Measurements from ENCODE around the gene C11orf52.

C11orf52 gene

DNA sequence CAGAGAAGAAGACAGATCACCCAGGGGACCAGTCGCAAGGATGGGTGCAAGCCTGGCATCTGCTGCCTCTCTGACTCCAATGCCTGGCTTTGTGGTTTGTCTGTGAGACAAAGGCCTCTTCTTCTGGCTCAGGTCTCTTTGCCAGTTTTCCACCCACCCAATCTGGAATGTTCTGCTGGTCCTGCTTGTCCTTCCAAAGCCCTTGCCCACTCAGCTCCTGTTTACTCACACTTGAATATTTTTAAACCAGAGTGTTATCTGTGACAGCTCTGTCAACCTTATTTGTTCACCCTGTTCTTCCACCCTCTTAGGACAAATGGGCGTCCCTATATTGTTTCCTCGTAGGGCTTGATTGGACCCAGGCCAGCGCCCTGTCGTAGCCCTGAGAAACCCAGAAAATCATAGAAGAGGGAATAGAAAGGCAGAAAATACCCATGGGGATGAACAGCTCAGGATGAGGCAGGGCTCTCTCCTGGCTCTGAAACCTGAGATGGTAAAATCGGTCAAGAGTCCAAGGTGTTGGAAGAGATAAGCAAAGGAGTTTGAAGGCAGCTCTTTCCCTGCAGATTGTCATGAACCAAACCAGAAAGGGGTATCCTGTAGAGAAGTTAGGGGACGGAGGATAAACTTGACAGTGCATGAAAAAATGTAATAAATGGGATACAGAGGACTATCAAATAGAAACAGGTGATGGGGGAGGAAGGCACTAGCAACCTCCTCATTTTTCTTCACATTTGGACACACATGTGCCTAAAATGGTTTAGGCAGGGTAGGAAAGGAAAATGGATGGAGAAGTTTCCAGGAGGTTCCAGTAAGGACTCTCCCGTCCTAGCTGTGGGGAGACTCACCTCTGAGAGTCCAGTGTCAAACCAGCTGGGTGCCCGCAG is 7.8 kb upstream of the C11orf52 start:
- Histone ChIP-seq H3K36me3 (ENCODE audit: control insufficient read depth, insufficient read depth, low read length) (no peaks in the 10 kb centered on the region), H3K4me3 (replicated peaks; ENCODE audit: low read depth, low read length) (no peak overlapping the region), H3K27me3 (replicated peaks; ENCODE audit: control insufficient read depth, insufficient read depth, low read length) (no peaks in the 10 kb centered on the region; the same call in none of the 2 replicates)
- no peak for TF ChIP-seq CTCF (IDR thresholded peaks at IDR 0.05; ENCODE audit: insufficient read depth, low read length, poor library complexity, severe bottlenecking)
- DNase-seq (ENCODE audit: extremely low read depth, insufficient read length) = no peak

GRCh38 chr11:111911563-111912401 is 6.9 kb upstream of the C11orf52 start, which contains the start of gene CRYAB:
Gene CRYAB (minus strand): TSS chr11:111911770. CDS start chr11:111911724, 46 bp downstream.
- DNase-seq (ENCODE audit: extremely low read depth, insufficient read length) = no peak
- no peak for TF ChIP-seq CTCF (IDR thresholded peaks at IDR 0.05; ENCODE audit: insufficient read depth, low read length, poor library complexity, severe bottlenecking)
- Histone ChIP-seq H3K36me3 (ENCODE audit: control insufficient read depth, insufficient read depth, low read length) (no peaks in the 10 kb centered on the region), H3K27me3 (replicated peaks; ENCODE audit: control insufficient read depth, insufficient read depth, low read length) (no peaks in the 10 kb centered on the region; the same call in none of the 2 replicates), H3K4me3 (replicated peaks; ENCODE audit: low read depth, low read length) (no peak within 1 kb of the TSS)

GRCh38 chr11:111912535-111912934 is 6.2 kb upstream of the C11orf52 start, which contains the start of gene HSPB2:
Gene HSPB2 (plus strand): TSS chr11:111912734. CDS start chr11:111912830, 96 bp downstream.
- Histone ChIP-seq H3K36me3 (ENCODE audit: control insufficient read depth, insufficient read depth, low read length) (no peaks in the 10 kb centered on the region), H3K27me3 (replicated peaks; ENCODE audit: control insufficient read depth, insufficient read depth, low read length) (no peaks in the 10 kb centered on the region; the same call in none of the 2 replicates), H3K4me3 (replicated peaks; ENCODE audit: low read depth, low read length) (no peak within 1 kb of the TSS)
- no peak for DNase-seq (ENCODE audit: extremely low read depth, insufficient read length)
- TF ChIP-seq CTCF (IDR thresholded peaks at IDR 0.05; ENCODE audit: insufficient read depth, low read length, poor library complexity, severe bottlenecking) = no peak

- TF ChIP-seq CTCF (IDR thresholded peaks at IDR 0.05; ENCODE audit: insufficient read depth, low read length, poor library complexity, severe bottlenecking) = no peak
These were observed 5.5 kb upstream of the C11orf52 start for GRCh38 chr11:111913031-111913861.

GRCh38 chr11:111913997-111914396 is 4.7 kb upstream of the C11orf52 start:
- no peak for TF ChIP-seq CTCF (IDR thresholded peaks at IDR 0.05; ENCODE audit: insufficient read depth, low read length, poor library complexity, severe bottlenecking)
- no peak overlapping the region for H3K4me3 ChIP-seq (replicated peaks; ENCODE audit: low read depth, low read length)
- DNase-seq (ENCODE audit: extremely low read depth, insufficient read length) = no peak
- H3K36me3 ChIP-seq (ENCODE audit: control insufficient read depth, insufficient read depth, low read length) = no peaks in the 10 kb centered on the region
- no peaks in the 10 kb centered on the region; the same call in 1 of the 2 replicates for H3K27me3 ChIP-seq (replicated peaks; ENCODE audit: control insufficient read depth, insufficient read depth, low read length)

More at GRCh38 chr11:111913031-111913861, 5.5 kb upstream of the C11orf52 start:
- Histone ChIP-seq H3K36me3 (ENCODE audit: control insufficient read depth, insufficient read depth, low read length) (no peaks in the 10 kb centered on the region), H3K27me3 (replicated peaks; ENCODE audit: control insufficient read depth, insufficient read depth, low read length) (no peaks in the 10 kb centered on the region; the same call in none of the 2 replicates), H3K4me3 (replicated peaks; ENCODE audit: low read depth, low read length) (no peak overlapping the region)
- no peak for DNase-seq (ENCODE audit: extremely low read depth, insufficient read length)
